Thyroid gland (tissue), 4 donors: ENCODE results near the gene KIR3DL1.

Experiments used
- CTCF ChIP-seq, 6 experiments: fragments of 200-600 bp in 3 of 6; fragments of 450-650 bp in 3 of 6; sonication (generic) in 3 of 6; IDR thresholded peaks; one replicate each; pipeline ENCODE4 v1.5.1; 2016 to 2019; ENCODE audit warnings: antibody characterized with exemption in 6 of 6, mild to moderate bottlenecking in 2 of 6, inconsistent platforms in 1 of 6, moderate library complexity in 1 of 6
- POLR2A ChIP-seq, 2 donors: fragments of 450-650 bp; IDR thresholded peaks; one replicate each; pipeline ENCODE4 v1.6.1; 2017; ENCODE audit warnings: antibody characterized with exemption in 2 of 2, mild to moderate bottlenecking in 2 of 2, moderate library complexity in 1 of 2

GRCh38 chr19:54875506-54875905, 59.2 kb downstream of the KIR3DL1 start:
- TF ChIP-seq POLR2A (IDR thresholded peaks at IDR 0.05): no peak
- no peak for TF ChIP-seq CTCF (IDR thresholded peaks at IDR 0.05)
